OCI-LY3 (cell line): Measurements from ENCODE around the gene LRPAP1.

Source experiments
- EZH2phosphoT487 ChIP-seq: fragments of 200-600 bp; shearing (Covaris generic); IDR thresholded peaks from 2 replicates; pipeline ENCODE4 v1.6.1; 2018; ENCODE audit warnings: antibody characterized with exemption, mixed run types, low read depth
- TF ChIP-seq, protein P1 (sequence below): fragments of 200-600, 300-600 bp; sonication (generic); IDR thresholded peaks from 2 replicates; pipeline ENCODE4 v1.5.1; 2014; ENCODE audit warnings: antibody characterized with exemption, low read length, low read depth

DNA sequence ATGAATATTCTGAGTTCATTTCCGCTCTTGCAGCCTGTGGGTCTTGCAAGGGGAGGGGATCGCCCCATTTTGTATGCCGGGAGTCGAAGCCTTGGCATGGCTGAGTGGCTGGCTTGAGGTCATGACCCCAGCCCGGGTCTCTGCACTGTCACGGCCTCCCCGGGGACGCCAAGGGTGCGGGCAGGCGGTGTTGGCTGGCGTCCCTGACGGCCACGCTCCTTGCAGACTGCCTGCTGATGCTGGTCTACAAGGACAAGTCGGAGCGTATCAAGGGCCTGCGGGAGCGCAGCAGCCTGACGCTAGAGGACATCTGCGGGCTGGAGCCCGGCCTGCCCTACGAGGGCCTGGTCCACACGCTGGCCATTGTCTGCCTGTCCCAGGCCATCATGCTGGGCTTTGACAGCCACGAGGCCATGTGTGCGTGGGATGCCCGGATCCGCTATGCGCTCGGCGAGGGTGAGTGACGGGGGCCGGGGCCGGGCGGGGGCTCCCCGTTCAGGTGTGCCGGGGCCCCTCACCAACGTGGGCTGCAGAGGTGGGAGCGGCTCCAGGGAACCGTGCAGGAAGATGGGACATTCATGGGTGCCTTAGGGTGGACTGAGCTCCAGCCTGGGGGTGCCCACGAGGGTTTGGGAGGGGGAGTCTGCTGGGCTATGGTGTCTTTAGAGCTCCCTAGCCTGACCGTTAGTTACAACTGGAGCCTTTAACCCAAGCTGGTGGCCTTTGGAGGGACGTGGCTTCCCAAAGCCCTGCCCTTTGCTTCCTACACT is 58.9 kb downstream of the LRPAP1 start:
- TF ChIP-seq, protein P1, sequence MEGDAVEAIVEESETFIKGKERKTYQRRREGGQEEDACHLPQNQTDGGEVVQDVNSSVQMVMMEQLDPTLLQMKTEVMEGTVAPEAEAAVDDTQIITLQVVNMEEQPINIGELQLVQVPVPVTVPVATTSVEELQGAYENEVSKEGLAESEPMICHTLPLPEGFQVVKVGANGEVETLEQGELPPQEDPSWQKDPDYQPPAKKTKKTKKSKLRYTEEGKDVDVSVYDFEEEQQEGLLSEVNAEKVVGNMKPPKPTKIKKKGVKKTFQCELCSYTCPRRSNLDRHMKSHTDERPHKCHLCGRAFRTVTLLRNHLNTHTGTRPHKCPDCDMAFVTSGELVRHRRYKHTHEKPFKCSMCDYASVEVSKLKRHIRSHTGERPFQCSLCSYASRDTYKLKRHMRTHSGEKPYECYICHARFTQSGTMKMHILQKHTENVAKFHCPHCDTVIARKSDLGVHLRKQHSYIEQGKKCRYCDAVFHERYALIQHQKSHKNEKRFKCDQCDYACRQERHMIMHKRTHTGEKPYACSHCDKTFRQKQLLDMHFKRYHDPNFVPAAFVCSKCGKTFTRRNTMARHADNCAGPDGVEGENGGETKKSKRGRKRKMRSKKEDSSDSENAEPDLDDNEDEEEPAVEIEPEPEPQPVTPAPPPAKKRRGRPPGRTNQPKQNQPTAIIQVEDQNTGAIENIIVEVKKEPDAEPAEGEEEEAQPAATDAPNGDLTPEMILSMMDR, result no peak
- no peak for TF ChIP-seq EZH2phosphoT487
